HCT116 (cell line): ENCODE results near the gene FOXO6. TPM values are rescaled to one million over a fixed set of nuclear protein-coding genes. Genes with fewer than 3 reads are reported as not detected.

Experiments used
- ATAC-seq: fragments of 200-7000 bp; cut with Tn5 transposase; 2 replicates; pipeline ENCODE4 v1.9.1; 2020; ENCODE audit warnings: mild to moderate bottlenecking, moderate library complexity
- BruUV-seq: library from RNA; stranded (reverse); fragments of 400-500 nt; replicated peaks from 2 replicates; lab custom pipeline; 2021; lab: Mats Ljungman, UMichigan
- CTCF ChIA-PET: fragments of 300-600 bp; sonication (Branson Sonifier 250); formaldehyde crosslinking; loops from one replicate; lab custom pipeline; 2021; ENCODE audit warnings: antibody characterized with exemption; lab: Charles Lee
- POLR2A ChIA-PET: fragments of 300-600, 350-600 bp; sonication (Branson Sonifier 250); formaldehyde crosslinking; loops from one replicate; lab custom pipeline; 2021; ENCODE audit warnings: antibody characterized with exemption; lab: Charles Lee
- RAD21 ChIA-PET, 2 experiments: fragments of 300-600 bp; sonication (Branson Sonifier 250); formaldehyde crosslinking; loops; one replicate each; lab custom pipeline; 2023; ENCODE audit warnings: low total read pairs in 2 of 2; ENCODE audit not compliant: uncharacterized antibody in 2 of 2, unreplicated experiment in 2 of 2, low non-redundant PET in 1 of 2; lab: Charles Lee
- DNase-seq: peaks from one replicate; pipeline ENCODE4 v3.0.0-alpha.2; 2010; ENCODE audit warnings: low read depth, low spot score
- H2AFZ ChIP-seq: fragments of 200-600 bp; shearing (Covaris generic), sonication (generic); 2 replicates; pipeline ENCODE4 v1.6.1; 2017; ENCODE audit warnings: low read depth, mixed run types, mixed read lengths, antibody characterized with exemption, low read length; ENCODE audit not compliant: poor library complexity, severe bottlenecking
- H3K27ac ChIP-seq: 2 replicates; pipeline ENCODE4 v1.5.1; 2012; ENCODE audit warnings: low read depth, low read length
- H3K27me3 ChIP-seq: fragments of 200-600 bp; sonication (generic); 2 replicates; pipeline ENCODE4 v1.6.1; 2016; ENCODE audit warnings: mixed run types, low read length, mixed read lengths; ENCODE audit not compliant: insufficient read depth
- H3K36me3 ChIP-seq, 2 experiments: fragments of 200-500 bp in 1 of 2; fragments of 200-600 bp in 1 of 2; sonication (Bioruptor generic) in 1 of 2; sonication (generic) in 1 of 2; 2 replicates each; pipeline versions ENCODE4 v1.5.1 to v1.6.1; 2014 to 2016; ENCODE audit warnings: low read length in 2 of 2, inconsistent platforms in 1 of 2, mixed read lengths in 1 of 2, mixed run types in 1 of 2; ENCODE audit not compliant: insufficient read depth in 2 of 2, control insufficient read depth in 1 of 2
- H3K4me1 ChIP-seq, 2 experiments: fragments of 200-600 bp in 1 of 2; sonication (generic) in 1 of 2; 2 replicates each; pipeline versions ENCODE4 v1.5.1 to v1.6.1; 2012 to 2017; ENCODE audit warnings: low read length in 2 of 2, inconsistent platforms in 1 of 2, mild to moderate bottlenecking in 1 of 2, mixed read lengths in 1 of 2, mixed run types in 1 of 2, moderate library complexity in 1 of 2; ENCODE audit not compliant: insufficient read depth in 2 of 2, control insufficient read depth in 1 of 2
- H3K4me2 ChIP-seq: fragments of 200-600 bp; sonication (generic); 2 replicates; pipeline ENCODE4 v1.6.1; 2017; ENCODE audit warnings: mixed run types, low read length, mixed read lengths
- H3K4me3 ChIP-seq, 2 experiments: fragments of 200-600 bp in 1 of 2; sonication (generic) in 1 of 2; replicated peaks in 1 of 2; 2 replicates each; pipeline ENCODE4 v1.5.1; 2011 to 2016; ENCODE audit warnings: low read length in 2 of 2, control low read depth in 1 of 2, low read depth in 1 of 2, mild to moderate bottlenecking in 1 of 2, mixed read lengths in 1 of 2, mixed run types in 1 of 2
- H3K79me2 ChIP-seq: fragments of 200-600 bp; sonication (generic); 2 replicates; pipeline ENCODE4 v1.6.1; 2017; ENCODE audit warnings: mild to moderate bottlenecking, mixed run types, low read length, moderate library complexity, mixed read lengths; ENCODE audit not compliant: insufficient read depth
- H3K9ac ChIP-seq: fragments of 200-600 bp; sonication (generic); 2 replicates; pipeline ENCODE4 v1.6.1; 2016; ENCODE audit warnings: low read length, mixed read lengths
- H3K9me2 ChIP-seq: fragments of 200-600 bp; sonication (generic), shearing (Covaris generic); 2 replicates; pipeline ENCODE4 v1.6.1; 2017; ENCODE audit warnings: mixed run types, mild to moderate bottlenecking, moderate library complexity; ENCODE audit not compliant: insufficient read depth
- H3K9me3 ChIP-seq, 2 experiments: fragments of 200-500 bp in 1 of 2; fragments of 200-600 bp in 1 of 2; sonication (Bioruptor generic) in 1 of 2; sonication (generic) in 1 of 2; 2 replicates each; pipeline ENCODE4 v1.6.1; 2014 to 2017; ENCODE audit warnings: low read length in 2 of 2, mixed read lengths in 2 of 2, inconsistent platforms in 1 of 2, low read depth in 1 of 2, mild to moderate bottlenecking in 1 of 2, mixed run types in 1 of 2, moderate library complexity in 1 of 2; ENCODE audit not compliant: control insufficient read depth in 1 of 2, insufficient read depth in 1 of 2
- H4K20me1 ChIP-seq: fragments of 200-600 bp; sonication (generic), shearing (Covaris generic); 2 replicates; pipeline ENCODE4 v1.6.1; 2017; ENCODE audit warnings: mixed run types, mild to moderate bottlenecking, moderate library complexity; ENCODE audit not compliant: insufficient read depth
- CEBPB ChIP-seq: IDR thresholded peaks from 2 replicates; pipeline ENCODE4 v1.6.1; 2012; ENCODE audit warnings: low read depth
- EGR1 ChIP-seq: IDR thresholded peaks from 2 replicates; pipeline ENCODE4 v1.6.1; 2012; ENCODE audit warnings: low read depth
- JUND ChIP-seq: IDR thresholded peaks from 2 replicates; pipeline ENCODE4 v1.6.1; 2012
- POLR2A ChIP-seq: IDR thresholded peaks from 2 replicates; pipeline ENCODE4 v1.7.0; 2011; ENCODE audit warnings: borderline replicate concordance; ENCODE audit not compliant: insufficient read depth, insufficient read length; ENCODE audit errors: extremely low read depth
- POLR2AphosphoS5 ChIP-seq: IDR thresholded peaks from 2 replicates; pipeline ENCODE4 v1.6.1; 2011; ENCODE audit warnings: mild to moderate bottlenecking, low read depth, low read length, moderate library complexity
- REST ChIP-seq: IDR thresholded peaks from 2 replicates; pipeline ENCODE4 v1.6.1; 2012; ENCODE audit warnings: low read depth
- SIN3A ChIP-seq: IDR thresholded peaks from 2 replicates; pipeline ENCODE4 v1.6.1; 2012; ENCODE audit warnings: low read depth
- SRF ChIP-seq: IDR thresholded peaks from 2 replicates; pipeline ENCODE4 v1.6.1; 2012; ENCODE audit warnings: low read depth
- TCF7L2 ChIP-seq: IDR thresholded peaks from 2 replicates; pipeline ENCODE4 v1.7.0; 2011; ENCODE audit warnings: borderline replicate concordance, inconsistent platforms; ENCODE audit not compliant: insufficient read depth, insufficient read length; ENCODE audit errors: extremely low read depth
- ZBTB33 ChIP-seq: IDR thresholded peaks from 2 replicates; pipeline ENCODE4 v1.6.1; 2011; ENCODE audit warnings: mild to moderate bottlenecking, low read length, moderate library complexity; ENCODE audit not compliant: insufficient replicate concordance; ENCODE audit errors: extremely low read depth
- intact Hi-C: fragments of 100-400 bp; cut with micrococcal nuclease; formaldehyde crosslinking; loops from 2 replicates; pipeline ENCODE4 v1.10.0; 2022
- total RNA-seq: library from RNA; stranded (reverse); gene quantifications from one replicate; pipeline ENCODE4 v1.2.1, GENCODE V29; 2021; ENCODE audit not compliant: unreplicated experiment
- TF ChIP-seq, protein P1 (sequence below): IDR thresholded peaks from 2 replicates; pipeline ENCODE4 v1.6.1; 2012
- TF ChIP-seq, protein P2 (sequence below), 3 experiments: fragments of 200-600 bp in 1 of 3; sonication (generic) in 1 of 3; IDR thresholded peaks in 2 of 3; conservative IDR thresholded peaks in 1 of 3; 2 replicates each; pipeline ENCODE4 v1.5.1; 2012 to 2017; ENCODE audit warnings: low read depth in 2 of 3, low read length in 2 of 3, antibody characterized with exemption in 1 of 3, borderline replicate concordance in 1 of 3, control low read depth in 1 of 3, mild to moderate bottlenecking in 1 of 3, mixed read lengths in 1 of 3, mixed run types in 1 of 3, moderate library complexity in 1 of 3; ENCODE audit not compliant: insufficient read depth in 1 of 3

FOXO6 gene
- total RNA-seq, 1 experiment from 2014 or later = 7.0 TPM

DNA sequence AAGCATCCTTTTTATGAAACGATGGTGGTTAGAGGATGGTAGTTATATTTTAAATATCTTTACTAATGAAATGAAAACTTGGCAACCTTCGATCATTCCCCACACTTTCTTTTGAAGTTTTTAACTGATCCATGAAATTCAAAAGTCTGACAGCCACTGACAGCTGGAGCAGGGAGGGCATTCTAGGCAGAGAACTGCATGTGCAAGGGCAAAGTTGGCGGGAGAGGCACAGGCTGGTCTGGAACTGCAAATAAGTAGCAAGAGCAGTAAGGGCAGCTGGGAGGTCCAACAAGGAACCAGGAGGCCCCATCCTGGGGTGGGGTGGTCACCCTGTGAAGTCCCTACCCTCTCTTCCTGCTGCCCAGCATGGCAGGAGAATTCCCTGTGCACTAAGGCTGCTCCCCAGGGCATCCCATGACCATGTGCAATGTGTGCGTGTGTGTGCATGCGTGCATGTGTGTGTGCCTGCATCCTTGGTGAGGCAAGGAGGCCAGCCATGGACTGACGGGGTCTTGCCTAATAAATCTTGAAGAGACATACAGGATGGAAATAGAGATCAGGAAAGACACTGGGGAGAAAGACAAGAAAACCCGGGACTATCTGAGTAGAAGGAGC, 33.1 kb upstream of the FOXO6 start:
- no peak for ATAC-seq

More for the DNA sequence above, 33.1 kb upstream of the FOXO6 start:
- ChIA-PET POLR2A (interaction anchor here (1.6 kb wide), 1 partner anchor 14 kb away, joined by 3 read pairs; no protein-coding TSS in a partner anchor), CTCF (no interaction called here), RAD21 (no interaction called here)
- H3K27ac ChIP-seq = no peak overlapping the region
- H3K4me2 ChIP-seq = no peak overlapping the region
- H3K9ac ChIP-seq = no peak overlapping the region
- DNase-seq = no peak
- no peaks in the 10 kb centered on the region for H3K79me2 ChIP-seq
- peaks cover 2 to 13% of the 10 kb centered on the region in 2 experiments; a peak in 3 of 4 replicates for H3K4me1 ChIP-seq
- no peaks in the 10 kb centered on the region for H3K9me3 ChIP-seq
- no peaks in the 10 kb centered on the region for H4K20me1 ChIP-seq
- H3K27me3 ChIP-seq = no peaks in the 10 kb centered on the region
- H3K4me3 ChIP-seq = no peak overlapping the region
- H3K9me2 ChIP-seq = no peaks in the 10 kb centered on the region
- intact Hi-C loops = no loop called here
- no peaks in the 10 kb centered on the region for H3K36me3 ChIP-seq
- BruUV-seq = no TSS peak
- no peak overlapping the region for H2AFZ ChIP-seq
- TF ChIP-seq, protein P1, sequence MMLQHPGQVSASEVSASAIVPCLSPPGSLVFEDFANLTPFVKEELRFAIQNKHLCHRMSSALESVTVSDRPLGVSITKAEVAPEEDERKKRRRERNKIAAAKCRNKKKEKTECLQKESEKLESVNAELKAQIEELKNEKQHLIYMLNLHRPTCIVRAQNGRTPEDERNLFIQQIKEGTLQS = no peak
- TF ChIP-seq, protein P2, sequence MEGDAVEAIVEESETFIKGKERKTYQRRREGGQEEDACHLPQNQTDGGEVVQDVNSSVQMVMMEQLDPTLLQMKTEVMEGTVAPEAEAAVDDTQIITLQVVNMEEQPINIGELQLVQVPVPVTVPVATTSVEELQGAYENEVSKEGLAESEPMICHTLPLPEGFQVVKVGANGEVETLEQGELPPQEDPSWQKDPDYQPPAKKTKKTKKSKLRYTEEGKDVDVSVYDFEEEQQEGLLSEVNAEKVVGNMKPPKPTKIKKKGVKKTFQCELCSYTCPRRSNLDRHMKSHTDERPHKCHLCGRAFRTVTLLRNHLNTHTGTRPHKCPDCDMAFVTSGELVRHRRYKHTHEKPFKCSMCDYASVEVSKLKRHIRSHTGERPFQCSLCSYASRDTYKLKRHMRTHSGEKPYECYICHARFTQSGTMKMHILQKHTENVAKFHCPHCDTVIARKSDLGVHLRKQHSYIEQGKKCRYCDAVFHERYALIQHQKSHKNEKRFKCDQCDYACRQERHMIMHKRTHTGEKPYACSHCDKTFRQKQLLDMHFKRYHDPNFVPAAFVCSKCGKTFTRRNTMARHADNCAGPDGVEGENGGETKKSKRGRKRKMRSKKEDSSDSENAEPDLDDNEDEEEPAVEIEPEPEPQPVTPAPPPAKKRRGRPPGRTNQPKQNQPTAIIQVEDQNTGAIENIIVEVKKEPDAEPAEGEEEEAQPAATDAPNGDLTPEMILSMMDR (IDR thresholded peaks at IDR 0.05 in 2 of 3, conservative IDR thresholded peaks at IDR 0.05 in 1 of 3; ENCODE audit: borderline replicate concordance in 1 of 3, insufficient read depth in 1 of 3, low read depth in 2 of 3, low read length in 2 of 3) = no peak
- TF ChIP-seq CEBPB (no peak), POLR2AphosphoS5 (no peak), TCF7L2 (no peak), POLR2A (no peak), ZBTB33 (no peak), JUND (no peak), SIN3A (no peak), SRF (no peak), REST (no peak), EGR1 (no peak)
